GM11168 (cell line): Measurements from ENCODE around the gene EVL.

ENCODE experiments used
- in situ Hi-C: fragments of 300-500 bp; cut with MboI; formaldehyde crosslinking; loops from one replicate; pipeline ENCODE4 v1.12.0; 2022; ENCODE audit warnings: low sequenced_read_pairs; ENCODE audit not compliant: unreplicated experiment

EVL gene

GRCh38 chr14:100037353-100037752 is 27.9 kb upstream of the EVL start:
- in situ Hi-C loops: no loop called here

- in situ Hi-C loops: no loop called here
Measured at GRCh38 chr14:100038065-100038464, 27.2 kb upstream of the EVL start.

- in situ Hi-C loops: no loop called here
Measured at GRCh38 chr14:100039903-100040302, 25.3 kb upstream of the EVL start.

GRCh38 chr14:100041271-100041670 is 24.0 kb upstream of the EVL start:
- in situ Hi-C loops: no loop called here

- in situ Hi-C loops: no loop called here
Measured at GRCh38 chr14:100042286-100042685, 22.9 kb upstream of the EVL start.

- in situ Hi-C loops: no loop called here
Measured at GRCh38 chr14:100045642-100046344, 19.4 kb upstream of the EVL start.

GRCh38 chr14:100047600-100047999 is 17.6 kb upstream of the EVL start:
- in situ Hi-C loops: no loop called here

- in situ Hi-C loops: no loop called here
Measured at GRCh38 chr14:100048786-100049185, 16.4 kb upstream of the EVL start.

GRCh38 chr14:100049220-100049619 is 16.0 kb upstream of the EVL start:
- in situ Hi-C loops: no loop called here

- in situ Hi-C loops: no loop called here
Measured at GRCh38 chr14:100051103-100051502, 14.1 kb upstream of the EVL start.

GRCh38 chr14:100051543-100051942 is 13.7 kb upstream of the EVL start:
- in situ Hi-C loops: no loop called here

- in situ Hi-C loops: no loop called here
Measured at GRCh38 chr14:100052819-100053218, 12.4 kb upstream of the EVL start.

GRCh38 chr14:100054316-100055075 is 10.7 kb upstream of the EVL start:
- in situ Hi-C loops: no loop called here

GRCh38 chr14:100056431-100056830 is 8.8 kb upstream of the EVL start:
- in situ Hi-C loops: no loop called here

- in situ Hi-C loops: no loop called here
Measured at GRCh38 chr14:100056964-100057795, 8.0 kb upstream of the EVL start.

GRCh38 chr14:100058777-100059437 is 6.3 kb upstream of the EVL start:
- in situ Hi-C loops: no loop called here

GRCh38 chr14:100059438-100059781 is 5.8 kb upstream of the EVL start:
- in situ Hi-C loops: no loop called here

GRCh38 chr14:100060760-100061159 is 4.5 kb upstream of the EVL start:
- in situ Hi-C loops: no loop called here

GRCh38 chr14:100062590-100062989 is 2.6 kb upstream of the EVL start:
- in situ Hi-C loops: no loop called here

GRCh38 chr14:100063314-100063941 is 1.8 kb upstream of the EVL start:
- in situ Hi-C loops: no loop called here
